ENCODE results near the gene MDP1.

MDP1 gene

DNA sequence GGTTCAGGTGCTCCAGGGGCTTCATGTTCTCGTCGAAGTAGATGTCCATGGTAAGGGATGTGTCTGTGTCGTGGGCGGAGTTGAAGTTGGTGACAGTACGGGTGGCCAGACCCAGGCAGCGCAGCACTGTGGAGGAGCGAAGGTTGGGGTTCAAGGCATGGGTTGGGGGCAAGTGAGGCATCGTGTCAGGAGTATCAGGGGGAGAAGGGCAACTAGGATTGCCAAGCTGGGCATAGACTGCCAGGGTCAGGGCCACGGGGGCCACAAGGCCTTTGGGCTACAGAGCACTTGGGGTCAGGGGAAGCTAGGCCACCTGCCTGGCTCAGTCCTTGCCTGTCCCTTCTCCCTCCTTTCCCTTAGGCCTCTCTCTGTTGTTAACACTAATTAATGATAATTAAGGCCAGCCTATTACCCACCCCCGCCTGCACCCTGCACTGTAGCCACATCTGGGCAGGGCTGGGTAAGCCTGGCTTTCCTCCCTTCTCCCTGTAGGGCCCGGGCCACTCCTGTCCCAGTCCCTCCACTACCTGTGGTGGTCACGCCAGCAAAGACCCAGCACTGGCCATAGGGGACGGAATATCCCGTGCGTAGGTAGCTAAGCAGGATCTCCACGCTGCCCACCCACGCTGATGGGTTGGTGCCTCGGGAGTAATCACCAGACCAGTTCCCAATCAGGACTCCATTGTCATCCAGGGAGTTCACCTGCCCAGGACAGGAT lies 42.8 kb upstream of the MDP1 start:
- no peak overlapping the region for H3K27ac ChIP-seq (ENCODE audit: low read length)
- no peaks in the 10 kb centered on the region for H3K4me1 ChIP-seq (ENCODE audit: control insufficient read depth, insufficient read depth, low read length)
- no peak overlapping the region for H3K4me3 ChIP-seq (ENCODE audit: low read length)
- H3K36me3 ChIP-seq (ENCODE audit: control insufficient read depth, insufficient read depth, low read length) = no peaks in the 10 kb centered on the region
- no peaks in the 10 kb centered on the region for H3K27me3 ChIP-seq (ENCODE audit: control insufficient read depth, insufficient read depth, low read length)
- no CpG with 5 or more reads among the region's 18 CpGs for WGBS (ENCODE audit: insufficient coverage, insufficient read length)
- DNase-seq (ENCODE audit: low read depth, low spot score) = no peak
- H3K9me3 ChIP-seq (ENCODE audit: control insufficient read depth, insufficient read depth, low read length) = no peaks in the 10 kb centered on the region

DNA sequence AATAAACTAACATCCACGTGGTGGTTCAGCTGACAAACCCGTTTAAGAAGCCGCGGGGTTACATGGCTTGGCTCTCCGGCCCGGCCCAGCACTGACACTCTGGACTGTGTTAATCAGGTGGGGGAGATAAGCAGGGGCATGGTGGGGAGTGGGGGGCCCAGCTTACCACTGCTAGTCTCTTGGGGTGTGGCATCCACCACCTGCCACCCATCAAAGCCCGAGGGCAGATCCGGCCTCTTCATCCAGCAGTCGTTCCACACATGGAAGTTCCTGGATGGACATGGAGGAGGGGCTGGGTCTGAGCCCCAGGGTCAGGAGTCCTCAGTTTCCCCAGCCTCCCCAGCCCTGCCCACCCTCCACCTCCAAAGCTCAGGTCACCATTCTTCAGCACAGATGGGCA lies 42.3 kb upstream of the MDP1 start:
- DNase-seq (ENCODE audit: low read depth, low spot score) = no peak
- no CpG with 5 or more reads among the region's 9 CpGs for WGBS (ENCODE audit: insufficient coverage, insufficient read length)
- Histone ChIP-seq H3K9me3 (ENCODE audit: control insufficient read depth, insufficient read depth, low read length) (no peaks in the 10 kb centered on the region), H3K36me3 (ENCODE audit: control insufficient read depth, insufficient read depth, low read length) (no peaks in the 10 kb centered on the region), H3K27ac (ENCODE audit: low read length) (no peak overlapping the region), H3K4me1 (ENCODE audit: control insufficient read depth, insufficient read depth, low read length) (no peaks in the 10 kb centered on the region), H3K27me3 (ENCODE audit: control insufficient read depth, insufficient read depth, low read length) (no peaks in the 10 kb centered on the region), H3K4me3 (ENCODE audit: low read length) (no peak overlapping the region)

DNA sequence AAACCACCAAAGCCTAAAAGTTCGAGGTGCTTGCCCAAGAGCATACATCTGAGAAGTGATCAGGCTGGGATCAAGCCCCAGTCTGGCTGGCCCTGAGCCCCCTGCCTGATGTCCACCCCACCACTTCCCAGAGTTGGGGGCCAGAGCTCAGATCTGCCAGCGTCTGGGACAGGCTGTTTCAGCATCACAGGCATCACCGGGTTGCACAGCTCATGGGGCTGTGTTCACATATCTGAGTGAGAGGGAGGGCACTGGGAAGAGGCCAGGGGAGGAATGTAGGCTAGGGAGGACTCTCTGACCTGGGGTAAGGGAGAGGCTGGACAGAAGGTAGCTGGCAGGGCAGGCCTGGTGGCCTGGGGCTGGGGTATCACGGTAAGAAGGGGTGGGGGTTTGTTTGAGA lies 41.1 kb upstream of the MDP1 start:
- no peak overlapping the region for H3K27ac ChIP-seq (ENCODE audit: low read length)
- no peaks in the 10 kb centered on the region for H3K36me3 ChIP-seq (ENCODE audit: control insufficient read depth, insufficient read depth, low read length)
- no peaks in the 10 kb centered on the region for H3K4me1 ChIP-seq (ENCODE audit: control insufficient read depth, insufficient read depth, low read length)
- no CpG with 5 or more reads among the region's 4 CpGs for WGBS (ENCODE audit: insufficient coverage, insufficient read length)
- H3K27me3 ChIP-seq (ENCODE audit: control insufficient read depth, insufficient read depth, low read length) = no peaks in the 10 kb centered on the region
- no peaks in the 10 kb centered on the region for H3K9me3 ChIP-seq (ENCODE audit: control insufficient read depth, insufficient read depth, low read length)
- no peak overlapping the region for H3K4me3 ChIP-seq (ENCODE audit: low read length)
- DNase-seq (ENCODE audit: low read depth, low spot score) = no peak

DNA sequence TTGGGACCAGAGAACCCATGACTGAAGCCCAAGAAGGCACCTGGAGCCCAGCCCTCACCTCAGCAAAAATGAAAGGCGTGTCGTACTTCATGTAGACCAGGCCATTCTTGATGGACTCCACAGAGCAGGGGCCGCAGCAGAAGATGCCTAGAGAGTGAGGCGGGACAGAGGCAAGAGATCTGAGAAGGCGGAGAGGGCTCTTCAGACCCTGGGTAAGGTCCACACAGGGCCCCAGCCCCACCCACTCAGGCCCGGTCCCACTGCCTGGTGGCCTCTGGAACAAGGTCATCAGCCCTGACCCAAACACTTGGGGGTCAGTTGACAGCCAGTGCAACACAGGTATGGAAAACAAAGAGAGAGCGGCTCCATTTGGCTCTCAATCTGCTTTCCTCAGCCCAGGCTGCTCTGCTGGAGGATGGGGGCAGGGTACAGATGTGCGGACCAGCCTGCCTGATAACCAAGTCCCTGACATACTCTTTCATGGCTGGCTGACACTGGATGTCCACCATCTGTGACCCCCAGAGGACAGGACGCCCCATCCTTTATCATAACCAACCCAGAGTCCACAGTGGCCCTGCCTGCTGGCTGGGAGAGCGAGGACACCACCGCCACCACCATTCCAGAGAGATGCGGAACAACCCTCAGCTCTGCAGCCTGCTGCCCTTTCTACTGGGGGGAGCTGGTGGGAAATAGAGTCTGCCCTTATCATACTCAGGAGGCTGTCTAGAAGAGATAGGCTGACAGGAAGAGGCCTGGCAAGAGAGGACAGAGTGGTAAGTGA lies 40.3 kb upstream of the MDP1 start:
- Histone ChIP-seq H3K27ac (ENCODE audit: low read length) (no peak overlapping the region), H3K27me3 (ENCODE audit: control insufficient read depth, insufficient read depth, low read length) (no peaks in the 10 kb centered on the region), H3K9me3 (ENCODE audit: control insufficient read depth, insufficient read depth, low read length) (no peaks in the 10 kb centered on the region), H3K4me1 (ENCODE audit: control insufficient read depth, insufficient read depth, low read length) (no peaks in the 10 kb centered on the region), H3K4me3 (ENCODE audit: low read length) (no peak overlapping the region), H3K36me3 (ENCODE audit: control insufficient read depth, insufficient read depth, low read length) (no peaks in the 10 kb centered on the region)
- WGBS (ENCODE audit: insufficient coverage, insufficient read length) = no CpG with 5 or more reads among the region's 12 CpGs
- no peak for DNase-seq (ENCODE audit: low read depth, low spot score)

DNA sequence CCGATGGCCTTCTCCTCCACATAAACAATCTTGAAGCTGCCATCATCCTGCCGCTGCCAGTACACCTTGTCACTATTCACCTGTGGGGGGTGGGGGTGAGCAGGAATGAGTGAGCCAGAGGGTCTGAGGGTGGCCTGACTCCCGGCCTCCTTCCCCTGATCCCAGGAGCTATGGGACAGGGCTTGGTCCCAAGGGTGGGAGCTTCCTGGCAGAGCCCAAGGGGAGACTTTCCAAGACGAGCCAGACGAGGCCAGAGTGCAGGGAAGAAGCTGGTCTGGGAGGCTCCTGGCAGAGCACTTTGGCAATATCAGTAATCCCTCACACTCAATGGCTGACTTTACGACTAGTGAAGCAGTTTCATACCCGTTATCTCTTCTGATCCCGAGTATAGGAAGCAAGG lies 39.6 kb upstream of the MDP1 start:
- no peak for DNase-seq (ENCODE audit: low read depth, low spot score)
- Histone ChIP-seq H3K9me3 (ENCODE audit: control insufficient read depth, insufficient read depth, low read length) (no peaks in the 10 kb centered on the region), H3K27me3 (ENCODE audit: control insufficient read depth, insufficient read depth, low read length) (no peaks in the 10 kb centered on the region), H3K4me1 (ENCODE audit: control insufficient read depth, insufficient read depth, low read length) (no peaks in the 10 kb centered on the region), H3K36me3 (ENCODE audit: control insufficient read depth, insufficient read depth, low read length) (no peaks in the 10 kb centered on the region), H3K4me3 (ENCODE audit: low read length) (no peak overlapping the region), H3K27ac (ENCODE audit: low read length) (no peak overlapping the region)
- WGBS (ENCODE audit: insufficient coverage, insufficient read length) = no CpG with 5 or more reads among the region's 8 CpGs

DNA sequence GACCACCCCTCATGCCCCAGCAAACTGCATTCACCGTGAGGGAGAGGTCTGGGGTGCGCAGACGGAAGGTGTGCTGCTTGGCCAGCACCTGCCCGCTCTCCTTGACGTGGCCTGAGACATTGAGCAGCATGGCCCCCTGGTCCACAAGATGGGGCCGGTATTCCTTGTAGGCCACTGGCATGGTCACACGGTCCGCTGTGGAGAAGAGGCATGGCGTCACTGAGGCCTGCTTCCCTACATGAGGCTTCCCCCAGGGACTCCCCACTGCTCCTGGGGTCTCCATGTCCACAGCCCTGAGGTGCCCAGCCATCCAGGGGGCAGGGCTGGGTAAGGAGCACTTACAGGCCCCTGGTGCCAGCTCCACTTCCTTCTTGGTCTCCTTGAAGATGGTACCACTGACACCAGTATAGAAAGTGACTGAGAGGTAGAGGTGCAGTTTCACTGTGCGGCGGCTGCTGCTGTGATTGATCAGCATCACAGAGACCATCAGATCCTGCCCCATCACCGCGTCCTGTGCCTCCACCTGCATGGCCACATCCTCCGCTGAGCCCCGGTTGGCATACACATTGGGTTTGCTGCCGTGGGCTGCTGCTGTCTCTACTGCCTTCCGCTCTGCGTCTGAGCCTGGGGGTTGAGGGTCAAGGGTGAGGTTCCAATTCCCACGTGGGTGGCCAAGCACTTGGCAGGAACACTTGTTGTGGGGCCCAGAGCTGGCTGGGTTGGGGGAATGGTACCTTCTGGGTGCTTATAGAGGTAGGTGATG lies 38.9 kb upstream of the MDP1 start:
- no peak overlapping the region for H3K4me3 ChIP-seq (ENCODE audit: low read length)
- no peaks in the 10 kb centered on the region for H3K27me3 ChIP-seq (ENCODE audit: control insufficient read depth, insufficient read depth, low read length)
- no peaks in the 10 kb centered on the region for H3K36me3 ChIP-seq (ENCODE audit: control insufficient read depth, insufficient read depth, low read length)
- H3K9me3 ChIP-seq (ENCODE audit: control insufficient read depth, insufficient read depth, low read length) = no peaks in the 10 kb centered on the region
- H3K27ac ChIP-seq (ENCODE audit: low read length) = no peak overlapping the region
- no peaks in the 10 kb centered on the region for H3K4me1 ChIP-seq (ENCODE audit: control insufficient read depth, insufficient read depth, low read length)
- DNase-seq (ENCODE audit: low read depth, low spot score) = no peak
- WGBS (ENCODE audit: insufficient coverage, insufficient read length) = no CpG with 5 or more reads among the region's 19 CpGs

DNA sequence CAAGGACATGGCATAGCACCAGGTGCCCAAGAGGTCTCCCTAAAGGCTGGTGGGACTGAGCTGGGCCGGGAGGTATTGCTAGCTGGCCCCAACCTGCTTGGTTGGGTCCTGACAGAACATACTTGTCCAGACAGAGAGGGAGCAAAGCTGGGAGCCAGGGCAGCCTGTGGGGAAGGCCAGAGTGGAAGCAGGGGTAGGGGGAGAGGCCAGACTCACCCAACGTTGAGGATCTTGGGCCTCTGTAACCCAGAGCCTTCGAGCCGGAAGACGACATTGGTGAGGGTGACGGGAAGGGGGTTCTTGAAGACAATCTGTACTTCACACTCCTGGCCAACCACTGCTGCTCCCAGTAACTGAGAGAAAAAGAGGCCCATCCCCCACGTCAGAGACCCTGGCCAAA lies 38.1 kb upstream of the MDP1 start:
- no CpG with 5 or more reads among the region's 7 CpGs for WGBS (ENCODE audit: insufficient coverage, insufficient read length)
- no peak for DNase-seq (ENCODE audit: low read depth, low spot score)

DNA sequence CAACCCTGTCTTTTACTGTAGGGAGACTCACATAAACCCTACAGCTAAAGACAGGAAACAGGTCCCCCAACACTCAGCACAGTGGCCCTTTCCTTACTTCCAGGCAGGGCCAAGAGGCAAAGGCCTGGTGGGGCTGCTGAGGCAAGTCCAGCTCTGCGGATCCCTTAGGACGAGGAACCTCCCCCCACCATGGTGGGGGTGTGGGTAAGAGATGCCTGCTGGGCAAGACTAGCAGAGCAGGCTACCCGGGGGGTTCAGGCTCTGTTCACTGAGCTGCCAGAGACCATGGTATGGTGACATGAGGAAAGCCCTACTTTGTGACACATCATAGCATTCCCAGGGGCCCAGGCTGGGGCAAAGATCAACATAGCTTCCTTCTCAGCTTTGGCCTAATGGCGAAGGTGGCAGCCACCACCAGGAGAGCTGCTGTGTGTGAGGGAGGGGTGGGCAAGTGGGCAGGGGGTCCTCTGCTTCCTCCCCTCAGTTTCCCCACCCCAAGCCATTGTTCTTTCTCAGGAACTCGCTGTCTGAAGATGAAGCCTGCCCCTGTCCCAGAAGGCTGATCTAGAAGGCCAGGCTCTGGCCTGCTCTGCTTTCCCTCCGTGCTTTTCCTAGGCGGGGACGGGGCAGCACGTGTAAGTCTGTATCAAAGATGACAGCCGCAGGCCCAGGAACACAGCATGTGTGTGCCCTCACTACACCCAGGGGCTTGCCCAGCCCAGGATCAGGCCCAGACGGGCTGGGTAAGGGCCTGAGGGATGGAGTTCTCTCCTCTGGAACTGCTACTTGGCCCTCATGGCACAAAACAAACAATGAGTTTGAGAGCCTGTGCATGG lies 36.6 kb upstream of the MDP1 start:
- no peak overlapping the region for H3K27ac ChIP-seq (ENCODE audit: low read length)

More for the DNA sequence above, 38.1 kb upstream of the MDP1 start:
- Histone ChIP-seq H3K27ac (ENCODE audit: low read length) (no peak overlapping the region), H3K4me3 (ENCODE audit: low read length) (no peak overlapping the region), H3K4me1 (ENCODE audit: control insufficient read depth, insufficient read depth, low read length) (no peaks in the 10 kb centered on the region), H3K9me3 (ENCODE audit: control insufficient read depth, insufficient read depth, low read length) (no peaks in the 10 kb centered on the region), H3K27me3 (ENCODE audit: control insufficient read depth, insufficient read depth, low read length) (no peaks in the 10 kb centered on the region), H3K36me3 (ENCODE audit: control insufficient read depth, insufficient read depth, low read length) (no peaks in the 10 kb centered on the region)

DNA sequence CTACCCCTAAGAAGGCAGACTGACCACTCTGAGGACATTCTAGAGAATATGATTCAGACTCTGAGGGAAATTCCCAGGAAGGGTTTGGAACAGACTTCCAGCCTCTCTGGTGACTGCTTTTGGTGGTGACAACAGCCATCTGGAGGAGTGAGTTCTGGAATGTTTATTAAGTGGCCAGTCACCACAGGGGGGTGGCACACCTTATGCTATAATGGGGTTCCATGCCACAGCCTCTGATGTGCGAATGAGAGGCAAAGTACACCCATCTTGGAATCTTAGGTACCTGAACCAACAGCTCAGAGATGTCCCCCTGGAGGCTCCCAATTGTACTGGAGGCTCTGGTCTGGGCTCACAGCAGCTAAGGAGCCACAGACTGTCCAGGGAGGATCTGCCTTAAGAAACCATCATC lies 36.0 kb upstream of the MDP1 start:
- DNase-seq (ENCODE audit: low read depth, low spot score) = no peak
- Histone ChIP-seq H3K9me3 (ENCODE audit: control insufficient read depth, insufficient read depth, low read length) (no peaks in the 10 kb centered on the region), H3K4me3 (ENCODE audit: low read length) (no peak overlapping the region), H3K27me3 (ENCODE audit: control insufficient read depth, insufficient read depth, low read length) (no peaks in the 10 kb centered on the region), H3K27ac (ENCODE audit: low read length) (no peak overlapping the region), H3K4me1 (ENCODE audit: control insufficient read depth, insufficient read depth, low read length) (no peaks in the 10 kb centered on the region), H3K36me3 (ENCODE audit: control insufficient read depth, insufficient read depth, low read length) (no peaks in the 10 kb centered on the region)
- WGBS (ENCODE audit: insufficient coverage, insufficient read length) = no CpG with 5 or more reads among the region's 1 CpG

More for the DNA sequence above, 36.6 kb upstream of the MDP1 start:
- Histone ChIP-seq H3K27me3 (ENCODE audit: control insufficient read depth, insufficient read depth, low read length) (no peaks in the 10 kb centered on the region), H3K36me3 (ENCODE audit: control insufficient read depth, insufficient read depth, low read length) (no peaks in the 10 kb centered on the region), H3K9me3 (ENCODE audit: control insufficient read depth, insufficient read depth, low read length) (no peaks in the 10 kb centered on the region), H3K4me1 (ENCODE audit: control insufficient read depth, insufficient read depth, low read length) (no peaks in the 10 kb centered on the region), H3K4me3 (ENCODE audit: low read length) (no peak overlapping the region)
- DNase-seq (ENCODE audit: low read depth, low spot score) = no peak
- WGBS (ENCODE audit: insufficient coverage, insufficient read length) = no CpG with 5 or more reads among the region's 11 CpGs

DNA sequence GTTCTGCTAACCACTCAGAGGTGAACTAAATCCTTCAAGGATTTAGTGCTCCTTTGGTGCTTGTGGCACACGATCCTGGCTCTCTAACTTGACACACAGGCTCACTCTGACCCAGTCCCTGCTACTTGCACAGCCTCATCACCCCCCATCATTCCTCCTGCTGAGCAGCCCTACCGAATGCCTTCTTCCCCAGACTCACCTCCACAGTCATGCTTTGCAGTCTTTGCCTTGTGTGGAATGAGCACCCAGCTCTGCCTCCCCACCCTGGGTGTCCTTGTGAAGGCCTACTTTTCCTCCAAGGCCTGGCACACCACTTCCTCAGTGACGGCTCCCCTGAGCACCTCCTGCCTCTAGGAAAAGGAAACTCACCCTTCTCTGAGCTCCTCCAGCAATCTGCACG lies 34.5 kb upstream of the MDP1 start:
- H3K4me1 ChIP-seq (ENCODE audit: control insufficient read depth, insufficient read depth, low read length) = no peaks in the 10 kb centered on the region
- H3K27me3 ChIP-seq (ENCODE audit: control insufficient read depth, insufficient read depth, low read length) = no peaks in the 10 kb centered on the region
- H3K9me3 ChIP-seq (ENCODE audit: control insufficient read depth, insufficient read depth, low read length) = no peaks in the 10 kb centered on the region
- H3K36me3 ChIP-seq (ENCODE audit: control insufficient read depth, insufficient read depth, low read length) = no peaks in the 10 kb centered on the region
- no peak overlapping the region for H3K4me3 ChIP-seq (ENCODE audit: low read length)
- H3K27ac ChIP-seq (ENCODE audit: low read length) = no peak overlapping the region
- DNase-seq (ENCODE audit: low read depth, low spot score) = no peak
- no CpG with 5 or more reads among the region's 4 CpGs for WGBS (ENCODE audit: insufficient coverage, insufficient read length)

Measured in iPS DF 6.9 (cell line).